Ectodermal cell (in vitro differentiated cells): ENCODE measurements around the gene RPL13.
A peak's percentile ranks its signal among the peaks of the same experiment; 100 is the strongest.

ENCODE experiments used
- H3K27ac ChIP-seq: 2 replicates; pipeline ENCODE4 v1.7.0; 2013; ENCODE audit warnings: mild to moderate bottlenecking, low read depth, low read length; ENCODE audit not compliant: insufficient read depth, poor library complexity, severe bottlenecking
- H3K27me3 ChIP-seq: 2 replicates; pipeline ENCODE4 v1.7.0; 2013; ENCODE audit warnings: mild to moderate bottlenecking, low read length; ENCODE audit not compliant: insufficient read depth, control insufficient read depth, poor library complexity, severe bottlenecking
- H3K36me3 ChIP-seq: one replicate; pipeline ENCODE4 v1.7.0; 2013; ENCODE audit warnings: low read length; ENCODE audit not compliant: control insufficient read depth, insufficient read depth
- H3K4me1 ChIP-seq: one replicate; pipeline ENCODE4 v1.7.0; 2013; ENCODE audit warnings: low read length; ENCODE audit not compliant: control insufficient read depth, insufficient read depth
- H3K4me3 ChIP-seq: 2 replicates; pipeline ENCODE4 v1.7.0; 2013; ENCODE audit warnings: low read depth, low read length, control low read depth; ENCODE audit not compliant: insufficient read depth
- H3K9me3 ChIP-seq: 2 replicates; pipeline ENCODE4 v1.7.0; 2013; ENCODE audit warnings: mild to moderate bottlenecking, low read length, moderate library complexity; ENCODE audit not compliant: control insufficient read depth
- WGBS, 2 experiments: methylation state at CpG; one replicate each; pipeline ENCODE4 v1.1.7; 2013; ENCODE audit warnings: missing lambda C conversion rate in 2 of 2; 5-methylcytosine and 5-hydroxymethylcytosine counted together

The RPL13 gene

DNA sequence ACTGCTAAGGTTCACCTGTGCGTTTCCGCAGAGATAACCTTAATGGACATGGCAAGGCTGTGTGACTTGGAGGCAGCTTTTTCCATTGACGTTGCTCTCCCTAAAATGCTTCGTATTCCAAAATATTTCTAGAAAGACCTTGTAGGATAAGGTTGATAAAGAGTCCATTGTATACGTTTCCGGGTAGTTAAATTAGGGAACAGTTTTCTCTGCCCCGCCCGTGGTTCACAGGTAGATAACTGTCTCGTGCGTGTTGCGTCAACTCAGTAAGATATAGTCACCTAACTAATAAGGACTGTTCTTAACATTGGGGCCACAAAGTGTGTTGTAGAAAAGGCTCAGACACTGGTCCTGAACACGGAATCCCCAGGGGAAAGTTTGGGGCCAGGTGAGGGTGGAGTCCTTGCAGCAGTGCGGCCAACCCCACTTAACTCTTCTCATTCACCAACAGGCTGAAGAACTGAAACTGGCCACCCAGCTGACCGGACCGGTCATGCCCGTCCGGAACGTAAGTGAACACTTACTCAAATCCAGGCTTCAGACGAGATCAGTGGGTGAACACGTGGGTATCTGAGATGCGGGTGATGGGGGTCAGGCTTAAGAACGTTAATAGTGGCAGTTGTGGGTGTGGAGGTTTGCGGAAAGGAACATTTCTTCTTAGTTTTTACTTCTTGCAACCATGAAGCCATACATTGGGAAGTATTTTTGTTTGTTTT lies 1.6 kb downstream of the RPL13 start:
- Histone ChIP-seq H3K9me3 (no peaks in the 10 kb centered on the region), H3K36me3 (peaks cover 31% of the 10 kb centered on the region), H3K4me1 (peaks cover 24% of the 10 kb centered on the region), H3K27ac (no peak overlapping the region), H3K4me3 (peak overlapping the region; percentile 99), H3K27me3 (no peaks in the 10 kb centered on the region)
- 78 to 79% methylated on average over 23 of the region's 23 CpGs for WGBS, 2 experiments

DNA sequence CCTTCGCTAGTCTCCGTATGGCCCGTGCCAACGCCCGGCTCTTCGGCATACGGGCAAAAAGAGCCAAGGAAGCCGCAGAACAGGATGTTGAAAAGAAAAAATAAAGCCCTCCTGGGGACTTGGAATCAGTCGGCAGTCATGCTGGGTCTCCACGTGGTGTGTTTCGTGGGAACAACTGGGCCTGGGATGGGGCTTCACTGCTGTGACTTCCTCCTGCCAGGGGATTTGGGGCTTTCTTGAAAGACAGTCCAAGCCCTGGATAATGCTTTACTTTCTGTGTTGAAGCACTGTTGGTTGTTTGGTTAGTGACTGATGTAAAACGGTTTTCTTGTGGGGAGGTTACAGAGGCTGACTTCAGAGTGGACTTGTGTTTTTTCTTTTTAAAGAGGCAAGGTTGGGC lies 2.5 kb downstream of the RPL13 start:
- Histone ChIP-seq H3K4me1 (peaks cover 22% of the 10 kb centered on the region), H3K9me3 (no peaks in the 10 kb centered on the region), H3K27me3 (no peaks in the 10 kb centered on the region), H3K36me3 (peaks cover 31% of the 10 kb centered on the region), H3K4me3 (no peak overlapping the region), H3K27ac (no peak overlapping the region)
- 90 to 94% methylated on average over 12 of the region's 12 CpGs for WGBS, 2 experiments

DNA sequence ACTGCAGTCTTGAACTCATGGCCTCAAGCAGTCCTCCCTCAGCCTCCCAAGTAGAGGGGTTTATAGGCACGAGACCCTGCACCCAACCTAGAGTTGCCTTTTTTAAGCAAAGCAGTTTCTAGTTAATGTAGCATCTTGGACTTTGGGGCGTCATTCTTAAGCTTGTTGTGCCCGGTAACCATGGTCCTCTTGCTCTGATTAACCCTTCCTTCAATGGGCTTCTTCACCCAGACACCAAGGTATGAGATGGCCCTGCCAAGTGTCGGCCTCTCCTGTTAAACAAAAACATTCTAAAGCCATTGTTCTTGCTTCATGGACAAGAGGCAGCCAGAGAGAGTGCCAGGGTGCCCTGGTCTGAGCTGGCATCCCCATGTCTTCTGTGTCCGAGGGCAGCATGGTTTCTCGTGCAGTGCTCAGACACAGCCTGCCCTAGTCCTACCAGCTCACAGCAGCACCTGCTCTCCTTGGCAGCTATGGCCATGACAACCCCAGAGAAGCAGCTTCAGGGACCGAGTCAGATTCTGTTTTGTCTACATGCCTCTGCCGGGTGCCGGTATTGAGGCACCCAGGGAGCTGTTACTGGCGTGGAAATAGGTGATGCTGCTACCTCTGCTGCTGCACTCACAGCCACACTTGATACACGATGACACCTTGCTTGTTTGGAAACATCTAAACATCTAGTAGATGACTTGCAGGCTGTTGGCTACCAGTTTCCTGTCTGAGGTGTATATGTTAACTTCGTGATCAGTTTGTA lies 3.3 kb downstream of the RPL13 start:
- H3K4me1 ChIP-seq, result peaks cover 22% of the 10 kb centered on the region
- 85 to 87% methylated on average over 12 of the region's 12 CpGs for WGBS, 2 experiments
- no peaks in the 10 kb centered on the region for H3K27me3 ChIP-seq
- no peaks in the 10 kb centered on the region for H3K9me3 ChIP-seq
- H3K36me3 ChIP-seq, result peaks cover 31% of the 10 kb centered on the region
- no peak overlapping the region for H3K27ac ChIP-seq
- H3K4me3 ChIP-seq, result no peak overlapping the region

DNA sequence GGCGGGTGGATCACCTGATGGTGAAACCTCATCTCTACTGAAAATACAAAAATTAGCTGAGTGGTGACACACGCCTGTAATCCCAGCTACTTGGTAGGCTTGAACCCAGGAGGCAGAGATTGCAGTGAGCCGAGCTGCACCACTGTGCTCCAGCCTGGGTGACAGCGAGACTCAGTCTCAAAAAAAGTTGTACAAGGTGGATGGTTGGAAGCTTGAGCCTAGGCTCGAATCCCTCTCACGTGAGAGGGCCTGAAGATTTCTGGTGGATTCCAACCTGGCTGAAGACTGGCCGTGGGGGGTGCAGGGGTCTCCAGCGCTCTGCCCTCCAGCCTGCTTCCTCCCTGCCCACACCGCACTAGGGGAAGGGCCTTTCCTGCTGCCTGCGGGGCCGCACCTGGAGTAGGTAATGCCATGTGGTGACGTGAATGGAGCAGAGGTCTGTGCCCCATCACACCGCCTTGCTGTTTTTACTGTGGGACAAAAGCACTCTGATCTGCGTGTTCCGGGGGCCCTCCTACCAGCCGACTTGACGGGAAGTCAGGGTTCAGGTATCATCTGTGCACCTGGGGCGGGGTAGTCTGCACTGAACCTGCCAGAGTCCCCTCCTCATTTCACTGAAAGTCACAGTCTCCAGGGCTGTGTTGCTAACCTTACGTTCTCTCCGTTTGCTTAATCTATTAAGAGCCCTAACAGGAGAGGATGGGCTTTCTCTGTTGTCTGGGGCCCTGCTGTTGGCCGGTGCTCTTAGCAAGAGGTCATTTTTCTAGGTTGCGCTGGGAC lies 4.2 kb downstream of the RPL13 start:
- Histone ChIP-seq H3K27me3 (no peaks in the 10 kb centered on the region), H3K36me3 (peaks cover 31% of the 10 kb centered on the region), H3K4me1 (peaks cover 22% of the 10 kb centered on the region), H3K9me3 (no peaks in the 10 kb centered on the region), H3K27ac (peak overlapping the region; percentile 67), H3K4me3 (no peak overlapping the region)
- WGBS, 2 experiments, result 77 to 83% methylated on average over 22 of the region's 22 CpGs

DNA sequence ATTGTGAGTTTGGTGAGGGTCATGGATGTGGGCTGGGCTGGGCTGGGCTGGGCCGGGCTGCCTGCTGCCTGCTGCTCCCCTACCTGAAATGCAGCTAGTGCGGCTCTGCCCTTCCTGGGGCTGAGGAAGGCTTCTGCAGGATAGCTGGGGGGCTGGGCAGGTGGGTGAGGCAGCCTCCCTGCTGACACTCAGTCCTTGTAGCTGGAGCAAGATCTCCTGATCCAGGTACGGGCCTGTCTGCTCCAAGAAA lies 4.7 kb downstream of the RPL13 start:
- Histone ChIP-seq H3K9me3 (no peaks in the 10 kb centered on the region), H3K4me3 (no peak overlapping the region), H3K27me3 (no peaks in the 10 kb centered on the region), H3K27ac (peak overlapping the region; percentile 50), H3K4me1 (peaks cover 22% of the 10 kb centered on the region), H3K36me3 (peaks cover 31% of the 10 kb centered on the region)
- WGBS, 2 experiments, result 37 to 42% methylated on average over 3 of the region's 3 CpGs

DNA sequence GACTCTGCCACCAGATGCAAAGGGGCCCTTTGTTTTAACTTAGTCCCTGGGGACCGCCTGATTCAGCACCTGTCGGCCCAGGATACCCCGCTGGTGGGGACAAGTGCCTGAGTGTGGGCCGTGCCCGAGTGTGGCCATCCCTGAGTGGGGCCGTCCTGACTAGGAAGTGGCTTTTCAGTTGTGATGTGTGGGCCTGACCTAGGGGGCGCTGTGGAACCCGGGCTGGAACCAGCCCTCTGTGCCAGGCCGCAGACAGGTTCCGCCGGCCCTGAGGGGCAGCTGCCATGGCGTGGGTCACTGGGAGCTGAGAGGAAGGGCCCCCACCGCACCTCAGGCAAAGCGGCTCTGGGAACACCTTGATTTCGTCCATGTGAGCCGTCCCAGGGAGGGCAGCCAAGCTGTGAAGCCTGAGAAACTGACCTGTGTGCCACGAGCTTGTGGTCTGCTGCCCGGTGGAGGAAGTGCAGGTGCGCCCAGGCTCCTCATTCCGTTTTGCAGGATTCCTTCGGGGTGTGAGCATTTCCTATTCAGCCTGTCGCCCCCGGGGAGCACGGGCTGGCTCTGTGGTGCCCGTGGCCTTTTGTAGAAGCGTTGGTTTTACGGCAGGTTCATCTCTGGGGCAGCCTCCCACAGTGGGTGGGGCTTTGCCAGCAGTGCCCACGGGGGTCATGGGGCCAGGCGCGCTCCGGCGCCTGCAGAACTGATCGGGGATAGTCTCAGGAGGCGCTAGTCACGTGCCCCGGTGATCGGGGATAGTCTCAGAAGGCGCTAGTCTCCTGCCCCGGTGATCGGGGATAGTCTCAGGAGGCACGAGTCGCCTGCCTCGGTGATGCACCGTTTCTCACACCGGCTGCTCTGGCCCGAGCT lies 5.3 kb downstream of the RPL13 start:
- peaks cover 31% of the 10 kb centered on the region for H3K36me3 ChIP-seq
- H3K27ac ChIP-seq, result peak overlapping the region; percentile 50
- peak overlapping the region; percentile 0 for H3K4me3 ChIP-seq
- 50% methylated on average over 46 of the region's 46 CpGs for WGBS, 2 experiments
- no peaks in the 10 kb centered on the region for H3K27me3 ChIP-seq
- no peaks in the 10 kb centered on the region for H3K9me3 ChIP-seq
- H3K4me1 ChIP-seq, result peaks cover 22% of the 10 kb centered on the region

DNA sequence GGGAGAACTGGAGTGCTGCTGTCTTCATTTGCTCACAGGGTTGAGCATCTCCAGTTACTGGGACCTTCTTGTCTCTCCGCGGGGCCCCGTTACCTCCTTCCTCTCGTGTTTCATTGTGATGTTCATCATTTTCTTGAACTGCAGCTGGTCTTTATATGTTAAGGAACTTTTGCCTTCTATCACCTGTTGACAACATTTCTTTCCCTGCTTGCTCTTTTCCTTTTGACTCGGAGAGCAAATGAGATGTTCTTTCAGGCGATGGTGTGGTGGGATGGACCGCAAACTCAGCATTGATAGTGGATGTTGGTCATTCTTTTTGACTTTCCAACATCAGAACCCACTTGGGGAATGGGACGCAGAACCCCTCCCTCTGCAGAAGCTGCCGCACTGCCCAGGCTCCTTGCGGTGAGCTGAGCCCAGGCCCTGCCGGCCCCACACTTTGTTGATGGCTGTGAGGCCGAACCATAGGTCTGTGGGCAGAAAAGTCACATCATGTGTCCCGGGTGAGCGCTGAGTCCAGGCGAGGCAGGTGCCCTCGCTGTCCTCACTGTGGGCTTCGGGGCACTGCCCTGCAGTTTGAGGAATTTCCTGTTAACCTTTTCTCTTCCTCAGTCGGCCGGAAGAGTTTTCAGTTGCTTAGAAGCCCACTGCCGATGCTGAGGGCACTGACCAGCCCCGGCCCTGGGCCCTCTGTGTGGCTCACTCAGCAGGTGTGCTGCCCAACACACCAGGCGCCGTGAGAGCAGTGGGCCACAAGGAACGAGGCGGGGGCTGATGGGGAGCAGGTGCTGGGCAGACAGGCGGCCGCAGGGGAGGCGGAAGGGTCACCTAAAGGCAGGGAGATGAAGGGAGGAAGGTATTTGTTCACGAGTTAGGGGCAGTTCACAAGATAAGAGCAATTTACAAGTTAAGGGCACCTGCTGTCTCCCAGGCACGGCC lies 7.4 kb downstream of the RPL13 start:
- Histone ChIP-seq H3K27me3 (no peaks in the 10 kb centered on the region), H3K27ac (no peak overlapping the region), H3K4me3 (no peak overlapping the region), H3K4me1 (peaks cover 7% of the 10 kb centered on the region), H3K9me3 (no peaks in the 10 kb centered on the region), H3K36me3 (peaks cover 13% of the 10 kb centered on the region)
- WGBS, 2 experiments, result 88 to 89% methylated on average over 30 of the region's 30 CpGs

DNA sequence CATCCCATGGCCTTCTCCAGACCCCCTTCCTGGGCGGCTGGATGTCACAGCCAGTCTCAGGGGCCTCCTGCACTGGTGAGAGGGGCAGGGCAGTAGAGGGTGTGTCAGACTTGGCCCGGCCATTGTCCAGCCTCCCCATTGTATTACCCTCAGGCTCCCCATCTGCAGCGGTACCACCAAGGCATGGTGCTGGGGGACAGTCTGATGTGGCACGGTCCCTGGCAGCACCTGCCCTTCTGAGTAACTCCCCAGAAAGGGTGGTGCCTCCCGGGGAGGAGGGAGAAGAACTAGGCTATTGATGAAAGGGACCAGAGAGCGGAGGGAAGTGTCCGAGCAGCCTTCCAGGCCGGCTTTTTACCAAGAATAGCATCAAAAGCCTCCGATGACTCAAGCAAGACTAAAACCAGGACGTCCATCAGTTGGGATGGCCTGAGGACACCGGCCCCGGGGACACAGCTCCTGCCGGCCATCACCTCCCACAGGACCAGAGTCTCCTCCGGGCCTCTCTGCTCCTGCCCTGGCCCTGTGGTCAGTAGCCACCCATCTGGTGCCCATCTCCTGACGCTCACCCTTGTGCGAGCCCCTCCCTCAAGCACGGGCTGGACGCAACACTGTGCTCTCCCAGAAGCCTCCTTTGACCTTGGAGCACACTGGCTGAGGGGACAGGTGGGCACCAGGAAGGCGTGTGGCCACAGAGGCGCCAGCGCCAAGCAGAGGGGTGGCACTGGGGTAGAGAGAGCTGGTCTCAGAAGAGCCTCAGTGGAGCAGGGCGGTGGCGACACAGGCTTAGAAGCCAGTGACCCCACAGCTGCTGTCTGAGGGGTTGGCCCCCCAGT lies 9.2 kb downstream of the RPL13 start:
- H3K27ac ChIP-seq, result no peak overlapping the region
- no peaks in the 10 kb centered on the region for H3K36me3 ChIP-seq
- no peak overlapping the region for H3K4me3 ChIP-seq
- peaks cover 7% of the 10 kb centered on the region for H3K4me1 ChIP-seq
- no peaks in the 10 kb centered on the region for H3K9me3 ChIP-seq
- H3K27me3 ChIP-seq, result peaks cover 10% of the 10 kb centered on the region
- WGBS, 2 experiments, result 86 to 88% methylated on average over 23 of the region's 23 CpGs
